ENCODE measurements around the gene MYO1C.

The MYO1C gene

GRCh38 chr17:1462164-1463112 lies 30.0 kb downstream of the MYO1C start:
- TF ChIP-seq EZH2phosphoT487 (IDR thresholded peaks at IDR 0.05; ENCODE audit: borderline replicate concordance) (no peak), CTCF (conservative IDR thresholded peaks at IDR 0.05; ENCODE audit: low read length) (no peak)
- Histone ChIP-seq H3K9me3 (ENCODE audit: insufficient read depth, low read depth, low read length) (no peaks in the 10 kb centered on the region), H3K4me1 (ENCODE audit: insufficient read depth, low read length, poor library complexity, severe bottlenecking) (peaks cover 6% of the 10 kb centered on the region), H3K36me3 (ENCODE audit: insufficient read depth, low read length) (no peaks in the 10 kb centered on the region), H3K27me3 (ENCODE audit: insufficient read depth, low read length, poor library complexity, severe bottlenecking) (peaks cover 60% of the 10 kb centered on the region), H3K4me2 (ENCODE audit: low read depth, low read length, poor library complexity, severe bottlenecking) (no peak overlapping the region), H3F3A (ENCODE audit: low read depth) (no peaks in the 10 kb centered on the region), H2AFZ (ENCODE audit: low read length) (no peak overlapping the region), H4K20me1 (ENCODE audit: insufficient read depth, low read length, poor library complexity, severe bottlenecking) (peaks cover 15% of the 10 kb centered on the region), H3K9ac (ENCODE audit: low read depth, low read length, poor library complexity, severe bottlenecking) (no peak overlapping the region), H3K4me3 (ENCODE audit: low read length, poor library complexity, severe bottlenecking) (no peak overlapping the region), H3K79me2 (ENCODE audit: insufficient read depth, low read length) (no peaks in the 10 kb centered on the region), H3K9me2 (replicated peaks; ENCODE audit: low read depth, low read length) (no peaks in the 10 kb centered on the region)

- no peaks in the 10 kb centered on the region for H3K9me3 ChIP-seq (ENCODE audit: insufficient read depth, low read depth, low read length)
- TF ChIP-seq CTCF (conservative IDR thresholded peaks at IDR 0.05; ENCODE audit: low read length) = no peak
- TF ChIP-seq EZH2phosphoT487 (IDR thresholded peaks at IDR 0.05; ENCODE audit: borderline replicate concordance) = no peak
- H3F3A ChIP-seq (ENCODE audit: low read depth) = no peaks in the 10 kb centered on the region
- H3K4me1 ChIP-seq (ENCODE audit: insufficient read depth, low read length, poor library complexity, severe bottlenecking) = peaks cover 6% of the 10 kb centered on the region
- no peak overlapping the region for H2AFZ ChIP-seq (ENCODE audit: low read length)
- no peaks in the 10 kb centered on the region for H3K36me3 ChIP-seq (ENCODE audit: insufficient read depth, low read length)
- H4K20me1 ChIP-seq (ENCODE audit: insufficient read depth, low read length, poor library complexity, severe bottlenecking) = peaks cover 15% of the 10 kb centered on the region
- no peak overlapping the region for H3K9ac ChIP-seq (ENCODE audit: low read depth, low read length, poor library complexity, severe bottlenecking)
- H3K9me2 ChIP-seq (replicated peaks; ENCODE audit: low read depth, low read length) = no peaks in the 10 kb centered on the region
- H3K4me3 ChIP-seq (ENCODE audit: low read length, poor library complexity, severe bottlenecking) = no peak overlapping the region
- H3K4me2 ChIP-seq (ENCODE audit: low read depth, low read length, poor library complexity, severe bottlenecking) = no peak overlapping the region
- H3K27me3 ChIP-seq (ENCODE audit: insufficient read depth, low read length, poor library complexity, severe bottlenecking) = peaks cover 59% of the 10 kb centered on the region
- no peaks in the 10 kb centered on the region for H3K79me2 ChIP-seq (ENCODE audit: insufficient read depth, low read length)
Observed at GRCh38 chr17:1461198-1461944, 31.1 kb downstream of the MYO1C start.

- Histone ChIP-seq H3K4me1 (ENCODE audit: insufficient read depth, low read length, poor library complexity, severe bottlenecking) (peaks cover 6% of the 10 kb centered on the region), H4K20me1 (ENCODE audit: insufficient read depth, low read length, poor library complexity, severe bottlenecking) (peaks cover 15% of the 10 kb centered on the region), H3K4me3 (ENCODE audit: low read length, poor library complexity, severe bottlenecking) (no peak overlapping the region), H3K27me3 (ENCODE audit: insufficient read depth, low read length, poor library complexity, severe bottlenecking) (peaks cover 48% of the 10 kb centered on the region), H2AFZ (ENCODE audit: low read length) (no peak overlapping the region), H3K9ac (ENCODE audit: low read depth, low read length, poor library complexity, severe bottlenecking) (no peak overlapping the region), H3K36me3 (ENCODE audit: insufficient read depth, low read length) (no peaks in the 10 kb centered on the region), H3F3A (ENCODE audit: low read depth) (no peaks in the 10 kb centered on the region), H3K9me3 (ENCODE audit: insufficient read depth, low read depth, low read length) (no peaks in the 10 kb centered on the region), H3K79me2 (ENCODE audit: insufficient read depth, low read length) (peaks cover 7% of the 10 kb centered on the region), H3K9me2 (replicated peaks; ENCODE audit: low read depth, low read length) (no peaks in the 10 kb centered on the region), H3K4me2 (ENCODE audit: low read depth, low read length, poor library complexity, severe bottlenecking) (no peak overlapping the region)
- TF ChIP-seq EZH2phosphoT487 (IDR thresholded peaks at IDR 0.05; ENCODE audit: borderline replicate concordance) (no peak), CTCF (conservative IDR thresholded peaks at IDR 0.05; ENCODE audit: low read length) (no peak)
Observed at GRCh38 chr17:1460233-1460632, 32.3 kb downstream of the MYO1C start.
